NCI-H446 treated with DMSO at 0.1 percent for 48 hours (cell line): Measurements from ENCODE around the gene TTLL8.
"Not testable (repeated sequence)": the region's sequence is repeated elsewhere in the genome, so short reads cannot be mapped to it uniquely, and the experiment has no call there.

Experiments used
- DNase-seq: peaks from one replicate; lab custom pipeline; 2025; lab: John Stamatoyannopoulos, UW

TTLL8 gene

GRCh38 chr22:49983148-49984042, 74.7 kb downstream of the TTLL8 start:
- DNase-seq = no peak

DNA sequence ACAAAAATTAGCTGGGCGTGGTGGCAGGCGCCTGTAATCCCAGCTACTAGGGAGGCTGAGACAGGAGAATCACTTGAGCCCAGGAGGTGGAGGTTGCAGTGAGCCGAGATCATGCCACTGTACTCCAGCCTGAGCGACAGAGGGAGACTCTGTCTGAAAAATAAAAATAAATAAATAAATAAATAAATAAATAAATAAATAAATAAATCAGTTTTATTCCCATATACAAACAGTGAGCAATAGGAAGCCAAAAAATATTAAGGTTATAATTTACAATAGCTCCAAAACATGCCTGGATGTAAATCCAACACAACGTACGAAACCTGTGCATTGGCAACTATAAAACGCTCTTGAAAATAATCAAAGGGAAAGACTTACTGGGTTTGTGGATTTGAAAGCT, 76.3 kb downstream of the TTLL8 start:
- not testable (repeated sequence) for DNase-seq

GRCh38 chr22:49979587-49980264, 78.4 kb downstream of the TTLL8 start:
- no peak for DNase-seq

DNA sequence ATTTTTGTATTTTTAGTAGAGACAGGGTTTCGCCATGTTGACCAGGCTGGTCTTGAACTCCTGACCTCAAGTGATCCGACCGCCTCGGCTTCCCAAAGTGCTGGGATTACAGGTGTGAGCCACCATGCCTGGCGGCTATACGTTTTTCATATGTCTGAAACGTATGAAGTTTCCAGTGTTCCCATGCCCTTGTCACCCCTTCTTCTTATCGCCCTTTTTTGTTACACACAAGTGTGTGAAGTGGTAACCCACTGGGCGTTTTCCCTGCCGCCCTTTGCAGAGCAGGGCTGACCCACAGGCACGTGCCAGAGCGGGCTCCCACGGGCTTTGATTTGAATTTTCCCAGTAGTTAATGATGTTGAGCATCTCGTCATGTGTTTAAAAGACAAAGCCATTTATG, 80.5 kb downstream of the TTLL8 start:
- DNase-seq = no peak

- DNase-seq = no peak
These were observed 81.5 kb downstream of the TTLL8 start for GRCh38 chr22:49976439-49977175.

- DNase-seq = no peak
These were observed 82.3 kb downstream of the TTLL8 start for GRCh38 chr22:49975543-49976389.

- no peak for DNase-seq
These were observed 84.8 kb downstream of the TTLL8 start for GRCh38 chr22:49973018-49973961.

DNA sequence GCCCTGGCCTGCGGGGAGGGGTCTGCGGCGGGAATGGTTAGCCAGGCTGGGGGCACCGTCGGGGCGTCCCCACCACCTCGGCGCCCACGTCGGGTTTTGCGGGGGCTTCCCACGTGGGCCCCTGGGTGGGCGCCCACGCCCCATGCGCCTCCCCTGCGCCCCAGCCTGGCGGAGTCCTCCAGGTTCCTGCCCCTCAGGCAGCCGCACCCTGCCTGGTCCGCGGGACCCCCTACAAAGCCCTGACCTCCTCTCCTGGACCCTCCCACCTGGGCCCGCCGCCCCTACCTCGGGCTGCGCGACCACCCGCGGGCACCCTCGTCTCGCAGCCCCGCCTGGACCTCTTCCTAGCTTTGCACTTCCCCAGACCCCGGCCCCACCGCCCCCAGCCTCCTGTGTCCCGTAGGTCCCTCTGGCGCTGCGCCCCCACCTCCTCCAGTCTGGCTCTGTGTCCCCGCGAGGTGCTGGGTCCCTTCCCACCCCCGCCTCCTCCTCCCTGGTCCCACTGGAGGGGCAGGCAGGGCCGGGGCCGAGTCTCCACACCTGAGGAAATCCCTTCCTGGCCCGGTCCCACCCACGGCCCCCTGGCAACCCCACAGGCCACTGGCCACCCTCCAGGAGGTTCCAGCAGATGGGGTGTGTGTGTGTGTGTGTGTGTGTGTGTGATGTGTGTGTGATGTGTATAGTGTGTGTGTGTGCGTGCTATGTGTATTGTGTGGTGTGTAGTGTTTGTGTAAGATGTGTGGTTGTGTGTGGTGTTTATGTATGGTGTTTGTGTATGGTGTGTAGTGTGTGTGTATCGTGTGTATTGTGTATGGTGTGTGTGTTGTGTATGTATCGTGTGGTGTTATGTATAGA, 85.7 kb downstream of the TTLL8 start:
- no peak for DNase-seq

- no peak for DNase-seq
These were observed 86.6 kb downstream of the TTLL8 start for GRCh38 chr22:49971232-49972162.

DNA sequence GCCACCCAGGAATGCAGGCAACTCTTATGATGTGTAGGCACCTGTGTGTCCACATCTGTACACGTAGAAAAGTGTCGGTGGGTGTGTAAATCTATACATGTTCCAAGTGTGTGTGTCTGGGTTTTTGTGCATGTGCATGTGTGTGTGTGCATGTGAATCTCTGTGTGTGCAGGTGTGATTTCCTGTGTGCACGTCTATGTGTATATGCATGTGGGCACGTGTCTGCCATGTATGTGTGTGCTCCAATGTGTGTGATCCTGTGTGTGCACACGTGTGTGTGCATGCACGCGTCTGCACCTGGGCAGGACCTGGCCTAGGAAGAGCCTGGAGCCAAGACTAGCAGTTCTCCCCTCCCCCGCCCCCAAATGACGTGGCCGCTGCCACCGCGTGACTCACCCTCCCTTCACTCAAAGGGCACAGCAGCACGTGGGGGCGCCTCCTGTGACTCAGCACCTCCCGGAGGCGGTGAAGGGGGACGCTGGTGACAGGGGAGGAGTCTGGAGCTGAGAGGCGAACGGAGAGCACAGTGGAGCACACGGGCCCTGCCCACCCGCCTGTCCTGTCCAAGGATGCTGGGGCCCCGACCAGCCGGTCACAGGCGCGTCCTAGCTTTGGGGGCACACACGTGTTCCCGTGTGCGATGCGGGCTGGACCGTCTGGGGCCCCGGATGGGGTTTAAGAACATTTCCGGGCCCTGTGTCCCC, 87.4 kb downstream of the TTLL8 start:
- no peak for DNase-seq

GRCh38 chr22:49969751-49970527, 88.2 kb downstream of the TTLL8 start:
- no peak for DNase-seq

- DNase-seq = no peak
These were observed 89.1 kb downstream of the TTLL8 start for GRCh38 chr22:49968831-49969661.
